K562 (cell line): ENCODE measurements around the gene TLCD5. TPM values are rescaled to one million over a fixed set of nuclear protein-coding genes. Genes with fewer than 3 reads are reported as not detected.

ENCODE experiments used
- ATAC-seq: fragments of 200-7000 bp; cut with Tn5 transposase; 3 replicates; pipeline ENCODE4 v1.9.1; 2020; ENCODE audit warnings: moderate library complexity
- BruUV-seq: library from RNA; stranded (reverse); fragments of 400-500 nt; replicated peaks from 2 replicates; lab custom pipeline; 2021; lab: Mats Ljungman, UMichigan
- CTCF ChIA-PET: fragments of 300-600 bp; formaldehyde crosslinking; extraction: SDS; loops from one replicate; lab custom pipeline; 2021; ENCODE audit warnings: low intra/inter-chr PET ratio; lab: Yijun Ruan, JAX
- POLR2A ChIA-PET: fragments of 300-600, 350-650 bp; sonication (Branson Sonifier 250); formaldehyde crosslinking; extraction: SDS; loops from one replicate; lab custom pipeline; 2021; ENCODE audit warnings: antibody characterized with exemption, inconsistent platforms; lab: Yijun Ruan, JAX
- DNase-seq, 4 experiments: peaks; one replicate each; pipeline versions ENCODE4 v3.0.0 to v3.0.0-alpha.2; 2011 to 2018; ENCODE audit warnings: low spot score in 3 of 4, mixed read lengths in 3 of 4; ENCODE audit errors: extremely low read depth in 1 of 4
- FAIRE-seq: peaks from 2 replicates; lab custom pipeline; 2011; peaks lifted over from hg19 to GRCh38; lab: Jason Lieb, UNC
- H2AFZ ChIP-seq: 2 replicates; pipeline ENCODE4 v1.6.0; 2011; ENCODE audit warnings: low read depth, low read length, control low read depth, inconsistent platforms
- H3K27ac ChIP-seq: fragments of 200-600 bp; 3 replicates; pipeline ENCODE4 v1.8.0; 2011; ENCODE audit warnings: low read depth, mild to moderate bottlenecking, control low read depth, inconsistent platforms, low read length, moderate library complexity, mixed read lengths; ENCODE audit errors: extremely low read depth
- H3K27me3 ChIP-seq, 2 experiments: fragments of 300-600 bp in 1 of 2; 2 replicates in 1 of 2; 3 replicates in 1 of 2; pipeline versions ENCODE4 v1.6.0 to v1.8.0; 2011; ENCODE audit warnings: inconsistent platforms in 2 of 2, low read length in 2 of 2, mild to moderate bottlenecking in 1 of 2, mixed read lengths in 1 of 2, moderate library complexity in 1 of 2; ENCODE audit not compliant: control insufficient read depth in 2 of 2, insufficient read depth in 2 of 2
- H3K36me3 ChIP-seq: fragments of 300-600 bp; 3 replicates; pipeline ENCODE4 v1.8.0; 2011; ENCODE audit warnings: mild to moderate bottlenecking, low read length, inconsistent platforms; ENCODE audit not compliant: control insufficient read depth, insufficient read depth
- H3K4me1 ChIP-seq, 2 experiments: fragments of 200-600 bp in 1 of 2; replicated peaks in 1 of 2; 2 replicates in 1 of 2; 3 replicates in 1 of 2; pipeline versions ENCODE4 v1.5.1 to v1.8.0; 2011; ENCODE audit warnings: inconsistent platforms in 2 of 2, low read length in 2 of 2, mild to moderate bottlenecking in 1 of 2, mixed read lengths in 1 of 2, moderate library complexity in 1 of 2; ENCODE audit not compliant: control insufficient read depth in 2 of 2, insufficient read depth in 2 of 2
- H3K4me2 ChIP-seq: 2 replicates; pipeline ENCODE4 v1.6.1; 2011; ENCODE audit warnings: low read length, control low read depth, inconsistent platforms, mixed read lengths; ENCODE audit not compliant: insufficient read depth
- H3K4me3 ChIP-seq: fragments of 200-600 bp; sonication (generic), shearing (Covaris generic); 2 replicates; pipeline ENCODE4 v1.5.1; 2016; ENCODE audit warnings: control low read depth, inconsistent platforms
- H3K79me2 ChIP-seq: fragments of 200-600 bp; 3 replicates; pipeline ENCODE4 v1.8.0; 2011; ENCODE audit warnings: low read length, inconsistent platforms; ENCODE audit not compliant: control insufficient read depth, insufficient read depth
- H3K9ac ChIP-seq, 2 experiments: 2 replicates each; pipeline versions ENCODE4 v1.6.0 to v1.6.1; 2011; ENCODE audit warnings: low read depth in 2 of 2, low read length in 2 of 2, control low read depth in 1 of 2, inconsistent platforms in 1 of 2, mild to moderate bottlenecking in 1 of 2, mixed read lengths in 1 of 2; ENCODE audit not compliant: insufficient read depth in 1 of 2
- H3K9me1 ChIP-seq: one replicate; pipeline ENCODE4 v1.6.0; 2011; ENCODE audit warnings: inconsistent platforms, mild to moderate bottlenecking, low read length, moderate library complexity; ENCODE audit not compliant: control insufficient read depth, insufficient read depth
- H3K9me3 ChIP-seq: replicated peaks from 2 replicates; pipeline ENCODE4 v1.5.1; 2011; ENCODE audit warnings: low read depth, low read length, inconsistent platforms; ENCODE audit not compliant: control insufficient read depth, insufficient read depth
- H4K20me1 ChIP-seq: replicated peaks from 2 replicates; pipeline ENCODE4 v1.6.1; 2011; ENCODE audit warnings: low read length, inconsistent platforms, mixed read lengths; ENCODE audit not compliant: control insufficient read depth, insufficient read depth
- AFF1 ChIP-seq, 2 experiments: fragments of 450-650 bp; IDR thresholded peaks; 2 replicates each; pipeline ENCODE4 v1.6.1; 2018; ENCODE audit warnings: mild to moderate bottlenecking in 2 of 2, low read depth in 1 of 2; ENCODE audit not compliant: partially characterized antibody in 2 of 2
- ETV6 ChIP-seq, 3 experiments: fragments of 150-350 bp in 1 of 3; sonication (generic) in 1 of 3; formaldehyde crosslinking in 1 of 3; IDR thresholded peaks; 2 replicates each; pipeline versions ENCODE4 v1.6.1 to v1.8.0; 2014 to 2022; ENCODE audit warnings: borderline replicate concordance in 2 of 3, low read depth in 2 of 3, antibody characterized with exemption in 1 of 3, low read length in 1 of 3, mild to moderate bottlenecking in 1 of 3, missing genetic modification reagents in 1 of 3
- IFI16 ChIP-seq: fragments of 250-450 bp; sonication (Bioruptor Pico); IDR thresholded peaks from 2 replicates; pipeline ENCODE4 v2.1.2; 2022; ENCODE audit warnings: mild to moderate bottlenecking, inconsistent platforms
- RBBP5 ChIP-seq: fragments of 200-600 bp; sonication (generic); IDR thresholded peaks from 2 replicates; pipeline ENCODE4 v1.6.1; 2012; ENCODE audit warnings: borderline replicate concordance, mild to moderate bottlenecking, low read length, control low read depth, inconsistent platforms; ENCODE audit not compliant: insufficient read depth, poor library complexity, severe bottlenecking
- RBFOX2 ChIP-seq: fragments of 200-400 bp; formaldehyde crosslinking; IDR thresholded peaks from 2 replicates; pipeline ENCODE4 v1.6.1; 2017; ENCODE audit warnings: low read depth, mild to moderate bottlenecking, low read length, moderate library complexity
- WGBS: fragments of 100-300 bp; shearing (Covaris generic); methylation state at CpG from one replicate; pipeline ENCODE4 v1.1.6; 2016; ENCODE audit warnings: low coverage, mixed read lengths; ENCODE audit not compliant: insufficient coverage; ENCODE audit errors: missing lambda C conversion rate; 5-methylcytosine and 5-hydroxymethylcytosine counted together
- in situ Hi-C: fragments of 300-500 bp; cut with MboI; formaldehyde crosslinking; loops from 4 replicates; pipeline ENCODE4 v1.15.0; 2018; ENCODE audit warnings: inconsistent platforms, mixed read lengths
- intact Hi-C: fragments of 100-400 bp; cut with micrococcal nuclease; formaldehyde crosslinking; loops from 2 replicates; pipeline ENCODE4 v1.14.2; 2022
- polyA plus RNA-seq, 8 experiments: library from polyadenylated mRNA; depleted of rRNA in 4 of 8; stranded (reverse) in 5 of 8; unstranded in 3 of 8; fragments of >200 nt; fragmentation: Nextera tagmentation in 2 of 8; fragmentation: Illumina TruSeq in 1 of 8; extraction: Ambion mirVana in 2 of 8; extraction: Trizol in 1 of 8; gene quantifications; 2 replicates each; pipeline versions ENCODE4 v1.2.1 to v1.2.3, GENCODE V29; 2011 to 2014; ENCODE audit warnings: inconsistent platforms in 1 of 8, missing spikeins in 1 of 8
- total RNA-seq, 7 experiments: library from RNA; depleted of rRNA in 6 of 7; stranded (reverse); fragments of >200 nt in 6 of 7; fragmentation: Illumina TruSeq in 2 of 7; extraction: Trizol in 2 of 7; gene quantifications; 2 replicates each; pipeline versions ENCODE4 v1.2.1 to v1.2.3, GENCODE V29; 2011 to 2021; ENCODE audit warnings: low replicate concordance in 1 of 7
- TF ChIP-seq, protein P1 (sequence below): fragments of 450-650 bp; IDR thresholded peaks from 2 replicates; pipeline ENCODE4 v1.6.1; 2017; ENCODE audit warnings: mild to moderate bottlenecking, moderate library complexity
- TF ChIP-seq, protein P2 (sequence below), 2 experiments: fragments of 450-650 bp; IDR thresholded peaks; 2 replicates each; pipeline ENCODE4 v1.6.1; 2016

The TLCD5 gene
- total and polyA plus RNA-seq, 9 of the 15 experiments (the other 6 are each of a cell fraction or from before 2014, with no cell fraction given): 0.94 to 5.1 (median 1.6) TPM

GRCh38 chr11:120336641-120337354 is 11.7 kb downstream of the TLCD5 start (continued):
- TF ChIP-seq RBBP5 (peak; percentile 12), RBFOX2 (peak; percentile 53; the same call in 1 of the 2 replicates)

GRCh38 chr11:120337355-120338106 is 12.4 kb downstream of the TLCD5 start:
- peaks cover 62% of the 10 kb centered on the region for H3K79me2 ChIP-seq
- no peak overlapping the region for H2AFZ ChIP-seq
- H3K9me1 ChIP-seq: no peaks in the 10 kb centered on the region
- peak; percentile 55 for ATAC-seq
- POLR2A ChIA-PET: interaction anchor here (0.6 to 1.6 kb wide), 9 partner anchors 16 to 116 kb away, joined by 3 to 5 read pairs (median 3); no protein-coding TSS in a partner anchor
- H3K36me3 ChIP-seq: no peaks in the 10 kb centered on the region
- H3K27ac ChIP-seq: peak overlapping the region; percentile 84
- in situ Hi-C loops: loop anchor here (5.0 kb wide), 1 partner anchor 165 kb away; no protein-coding TSS in a partner anchor
- CTCF ChIA-PET: no interaction called here
- WGBS: under 1% methylated on average over 18 of the region's 18 CpGs
- intact Hi-C loops: loop anchor here (5.0 to 10.0 kb wide), 3 partner anchors 50 to 347 kb away; no protein-coding TSS in a partner anchor
- H4K20me1 ChIP-seq: peaks cover 11% of the 10 kb centered on the region; the same call in 1 of the 2 replicates
- peak; percentile 46 for FAIRE-seq
- no peaks in the 10 kb centered on the region for H3K9me3 ChIP-seq
- DNase-seq: peak in 1 of 4 experiments; percentile 56
- peak overlapping the region; percentile 85 to 95 for H3K9ac ChIP-seq
- H3K27me3 ChIP-seq: no peaks in the 10 kb centered on the region
- no TSS peak for BruUV-seq
- H3K4me1 ChIP-seq: peaks cover 13 to 33% of the 10 kb centered on the region in 2 experiments; a peak in 4 of 5 replicates
- H3K4me2 ChIP-seq: peak overlapping the region; percentile 98
- peak overlapping the region; percentile 72 for H3K4me3 ChIP-seq
- TF ChIP-seq AFF1 (IDR thresholded peaks at IDR 0.05; ENCODE audit: low read depth in 1 of 2, partially characterized antibody in 2 of 2) (peak in 1 of 2 experiments; percentile 25), IFI16 (no peak), ETV6 (IDR thresholded peaks at IDR 0.05; ENCODE audit: borderline replicate concordance in 1 of 2, low read depth in 2 of 2, low read length in 1 of 2) (0 out of 4 replicates have a peak, but pooled peaks of 1 of the 2 experiments have one; percentile 47), ETV6 (CRISPR knock-in tag; IDR thresholded peaks at IDR 0.05; ENCODE audit: borderline replicate concordance) (no peak)
- TF ChIP-seq, protein P1, sequence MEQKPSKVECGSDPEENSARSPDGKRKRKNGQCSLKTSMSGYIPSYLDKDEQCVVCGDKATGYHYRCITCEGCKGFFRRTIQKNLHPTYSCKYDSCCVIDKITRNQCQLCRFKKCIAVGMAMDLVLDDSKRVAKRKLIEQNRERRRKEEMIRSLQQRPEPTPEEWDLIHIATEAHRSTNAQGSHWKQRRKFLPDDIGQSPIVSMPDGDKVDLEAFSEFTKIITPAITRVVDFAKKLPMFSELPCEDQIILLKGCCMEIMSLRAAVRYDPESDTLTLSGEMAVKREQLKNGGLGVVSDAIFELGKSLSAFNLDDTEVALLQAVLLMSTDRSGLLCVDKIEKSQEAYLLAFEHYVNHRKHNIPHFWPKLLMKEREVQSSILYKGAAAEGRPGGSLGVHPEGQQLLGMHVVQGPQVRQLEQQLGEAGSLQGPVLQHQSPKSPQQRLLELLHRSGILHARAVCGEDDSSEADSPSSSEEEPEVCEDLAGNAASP: peak; percentile 64
- TF ChIP-seq, protein P2, sequence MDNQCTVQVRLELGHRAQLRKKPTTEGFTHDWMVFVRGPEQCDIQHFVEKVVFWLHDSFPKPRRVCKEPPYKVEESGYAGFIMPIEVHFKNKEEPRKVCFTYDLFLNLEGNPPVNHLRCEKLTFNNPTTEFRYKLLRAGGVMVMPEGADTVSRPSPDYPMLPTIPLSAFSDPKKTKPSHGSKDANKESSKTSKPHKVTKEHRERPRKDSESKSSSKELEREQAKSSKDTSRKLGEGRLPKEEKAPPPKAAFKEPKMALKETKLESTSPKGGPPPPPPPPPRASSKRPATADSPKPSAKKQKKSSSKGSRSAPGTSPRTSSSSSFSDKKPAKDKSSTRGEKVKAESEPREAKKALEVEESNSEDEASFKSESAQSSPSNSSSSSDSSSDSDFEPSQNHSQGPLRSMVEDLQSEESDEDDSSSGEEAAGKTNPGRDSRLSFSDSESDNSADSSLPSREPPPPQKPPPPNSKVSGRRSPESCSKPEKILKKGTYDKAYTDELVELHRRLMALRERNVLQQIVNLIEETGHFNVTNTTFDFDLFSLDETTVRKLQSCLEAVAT (IDR thresholded peaks at IDR 0.05): peak; percentile 46 to 58; a peak in 2 of 4 replicates
